ENCODE data around the gene ZNF787. TPM values are rescaled to one million over a fixed set of nuclear protein-coding genes. Genes with fewer than 3 reads are reported as not detected.

The ZNF787 gene
- total and polyA plus RNA-seq, 4 donors, result 2.9 to 23.6 (median 18.8) TPM

DNA sequence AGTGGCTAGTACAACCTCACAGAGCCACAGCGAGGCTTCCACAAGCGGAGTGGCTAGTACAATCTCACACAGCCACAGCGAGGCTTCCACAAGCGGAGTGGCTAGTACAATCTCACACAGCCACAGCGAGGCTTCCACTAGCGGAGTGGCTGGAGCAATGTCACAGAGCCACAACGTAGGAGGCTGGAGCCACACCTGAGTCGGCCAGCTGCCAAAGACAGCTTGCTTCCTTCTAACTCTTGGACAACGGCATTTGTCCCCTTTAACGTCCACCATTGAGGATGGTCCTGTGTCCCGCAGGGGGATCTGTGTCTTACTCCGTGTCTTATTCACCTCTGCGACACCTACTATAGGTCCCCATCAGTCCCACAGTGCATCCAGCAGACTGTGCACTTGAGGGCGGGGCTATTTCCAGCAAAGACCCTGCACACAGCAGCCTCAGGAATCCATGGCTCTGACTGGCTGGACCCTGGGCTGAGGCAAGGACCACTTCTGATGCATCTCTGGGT lies 3.7 kb downstream of the ZNF787 start:
- Histone ChIP-seq H3K9ac (ENCODE audit: low read depth in 1 of 2, low read length in 2 of 2) (no peak overlapping the region), H3K9me3 (ENCODE audit: control insufficient read depth in 4 of 4, low read length in 3 of 4) (no peaks in the 10 kb centered on the region), H3K4me3 (ENCODE audit: low read depth in 1 of 3, low read length in 3 of 3) (no peak overlapping the region), H3K4me1 (ENCODE audit: control insufficient read depth in 4 of 4, insufficient read depth in 4 of 4, low read length in 3 of 4) (peaks cover 22 to 73% (median 61%) of the 10 kb centered on the region in 4 donors), H3K36me3 (ENCODE audit: control insufficient read depth in 4 of 4, insufficient read depth in 3 of 4, low read depth in 1 of 4, low read length in 3 of 4) (no peaks in the 10 kb centered on the region), H3K27ac (ENCODE audit: low read depth in 1 of 2, low read length in 2 of 2) (no peak overlapping the region), H3K27me3 (ENCODE audit: control insufficient read depth in 4 of 4, insufficient read depth in 4 of 4, low read length in 3 of 4) (no peaks in the 10 kb centered on the region)
- DNase-seq (ENCODE audit: low spot score), result no peak
- WGBS, result 69% methylated on average over 14 of the region's 14 CpGs
- no peak for TF ChIP-seq RXRA (IDR thresholded peaks at IDR 0.05)
- TF ChIP-seq ATF3 (IDR thresholded peaks at IDR 0.05), result no peak

- no peak for DNase-seq (ENCODE audit: low spot score)
- Histone ChIP-seq H3K4me1 (ENCODE audit: control insufficient read depth in 4 of 4, insufficient read depth in 4 of 4, low read length in 3 of 4) (peaks cover 28 to 77% (median 67%) of the 10 kb centered on the region in 4 donors), H3K9ac (ENCODE audit: low read depth in 1 of 2, low read length in 2 of 2) (no peak overlapping the region), H3K4me3 (ENCODE audit: low read depth in 1 of 3, low read length in 3 of 3) (no peak overlapping the region), H3K36me3 (ENCODE audit: control insufficient read depth in 4 of 4, insufficient read depth in 3 of 4, low read depth in 1 of 4, low read length in 3 of 4) (no peaks in the 10 kb centered on the region), H3K27ac (ENCODE audit: low read depth in 1 of 2, low read length in 2 of 2) (no peak overlapping the region), H3K9me3 (ENCODE audit: control insufficient read depth in 4 of 4, low read length in 3 of 4) (no peaks in the 10 kb centered on the region), H3K27me3 (ENCODE audit: control insufficient read depth in 4 of 4, insufficient read depth in 4 of 4, low read length in 3 of 4) (no peaks in the 10 kb centered on the region)
- 87% methylated on average over 6 of the region's 6 CpGs for WGBS
- TF ChIP-seq, protein P1, sequence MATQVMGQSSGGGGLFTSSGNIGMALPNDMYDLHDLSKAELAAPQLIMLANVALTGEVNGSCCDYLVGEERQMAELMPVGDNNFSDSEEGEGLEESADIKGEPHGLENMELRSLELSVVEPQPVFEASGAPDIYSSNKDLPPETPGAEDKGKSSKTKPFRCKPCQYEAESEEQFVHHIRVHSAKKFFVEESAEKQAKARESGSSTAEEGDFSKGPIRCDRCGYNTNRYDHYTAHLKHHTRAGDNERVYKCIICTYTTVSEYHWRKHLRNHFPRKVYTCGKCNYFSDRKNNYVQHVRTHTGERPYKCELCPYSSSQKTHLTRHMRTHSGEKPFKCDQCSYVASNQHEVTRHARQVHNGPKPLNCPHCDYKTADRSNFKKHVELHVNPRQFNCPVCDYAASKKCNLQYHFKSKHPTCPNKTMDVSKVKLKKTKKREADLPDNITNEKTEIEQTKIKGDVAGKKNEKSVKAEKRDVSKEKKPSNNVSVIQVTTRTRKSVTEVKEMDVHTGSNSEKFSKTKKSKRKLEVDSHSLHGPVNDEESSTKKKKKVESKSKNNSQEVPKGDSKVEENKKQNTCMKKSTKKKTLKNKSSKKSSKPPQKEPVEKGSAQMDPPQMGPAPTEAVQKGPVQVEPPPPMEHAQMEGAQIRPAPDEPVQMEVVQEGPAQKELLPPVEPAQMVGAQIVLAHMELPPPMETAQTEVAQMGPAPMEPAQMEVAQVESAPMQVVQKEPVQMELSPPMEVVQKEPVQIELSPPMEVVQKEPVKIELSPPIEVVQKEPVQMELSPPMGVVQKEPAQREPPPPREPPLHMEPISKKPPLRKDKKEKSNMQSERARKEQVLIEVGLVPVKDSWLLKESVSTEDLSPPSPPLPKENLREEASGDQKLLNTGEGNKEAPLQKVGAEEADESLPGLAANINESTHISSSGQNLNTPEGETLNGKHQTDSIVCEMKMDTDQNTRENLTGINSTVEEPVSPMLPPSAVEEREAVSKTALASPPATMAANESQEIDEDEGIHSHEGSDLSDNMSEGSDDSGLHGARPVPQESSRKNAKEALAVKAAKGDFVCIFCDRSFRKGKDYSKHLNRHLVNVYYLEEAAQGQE (IDR thresholded peaks at IDR 0.05), result no peak
- TF ChIP-seq SP1 (IDR thresholded peaks at IDR 0.05), result no peak
- TF ChIP-seq TAF1 (conservative IDR thresholded peaks at IDR 0.05), result no peak
- TF ChIP-seq ATF3 (IDR thresholded peaks at IDR 0.05), result no peak
- no peak for TF ChIP-seq MAX (IDR thresholded peaks at IDR 0.05)
- no peak for TF ChIP-seq FOXA2 (IDR thresholded peaks at IDR 0.05)
- no peak for TF ChIP-seq GABPA (IDR thresholded peaks at IDR 0.05 in 1 of 2, conservative IDR thresholded peaks at IDR 0.05 in 1 of 2)
- TF ChIP-seq FOXA1 (IDR thresholded peaks at IDR 0.05), result no peak
- no peak for TF ChIP-seq YY1 (IDR thresholded peaks at IDR 0.05)
- no peak for TF ChIP-seq RAD21 (IDR thresholded peaks at IDR 0.05)
- no peak for TF ChIP-seq RXRA (IDR thresholded peaks at IDR 0.05)
- TF ChIP-seq CTCF (IDR thresholded peaks at IDR 0.05; ENCODE audit: low read depth, low read length, missing input control), result no peak
- no peak for TF ChIP-seq NR2F2 (IDR thresholded peaks at IDR 0.05)
- TF ChIP-seq HNF4G (IDR thresholded peaks at IDR 0.05), result no peak
- TF ChIP-seq ZBTB33 (IDR thresholded peaks at IDR 0.05), result no peak
- TF ChIP-seq EGR1 (IDR thresholded peaks at IDR 0.05; ENCODE audit: low read depth in 2 of 2), result no peak
- no peak for TF ChIP-seq JUND (IDR thresholded peaks at IDR 0.05)
- no peak for TF ChIP-seq HNF4A (conservative IDR thresholded peaks at IDR 0.05)
These were observed 4.5 kb downstream of the ZNF787 start for GRCh38 chr19:56116606-56117005.

Measured in liver (tissue), 9 donors.